HUES64 (cell line): ENCODE results near the gene FBXL2.
A peak's percentile ranks its signal among the peaks of the same experiment; 100 is the strongest.

Experiments used
- H3K27ac ChIP-seq: 2 replicates; pipeline ENCODE4 v1.7.0; 2013; ENCODE audit warnings: low read depth, low read length, inconsistent platforms
- H3K27me3 ChIP-seq: 2 replicates; pipeline ENCODE4 v1.6.1; 2013; ENCODE audit warnings: mild to moderate bottlenecking, low read length; ENCODE audit not compliant: insufficient read depth
- H3K36me3 ChIP-seq: 2 replicates; pipeline ENCODE4 v1.6.1; 2013; ENCODE audit warnings: mild to moderate bottlenecking, low read length; ENCODE audit not compliant: insufficient read depth
- H3K4me1 ChIP-seq: 2 replicates; pipeline ENCODE4 v1.6.1; 2013; ENCODE audit warnings: mild to moderate bottlenecking, low read length, moderate library complexity; ENCODE audit not compliant: insufficient read depth
- H3K4me3 ChIP-seq: 2 replicates; pipeline ENCODE4 v1.5.1; 2013; ENCODE audit warnings: mild to moderate bottlenecking, low read length, moderate library complexity
- H3K9ac ChIP-seq: 2 replicates; pipeline ENCODE4 v1.6.1; 2013; ENCODE audit warnings: mild to moderate bottlenecking, low read depth, low read length
- H3K9me3 ChIP-seq: 2 replicates; pipeline ENCODE4 v1.6.1; 2013; ENCODE audit warnings: low read depth, low read length; ENCODE audit not compliant: insufficient read depth
- WGBS: fragments of 150-250, 120-280 bp; methylation state at CpG from one replicate; pipeline ENCODE4 v1.1.7; 2013; ENCODE audit warnings: missing lambda C conversion rate; 5-methylcytosine and 5-hydroxymethylcytosine counted together

Gene FBXL2

GRCh38 chr3:33256249-33256648, 21.0 kb upstream of the FBXL2 start:
- Histone ChIP-seq H3K36me3 (no peaks in the 10 kb centered on the region), H3K4me1 (no peaks in the 10 kb centered on the region), H3K27me3 (no peaks in the 10 kb centered on the region), H3K9me3 (no peaks in the 10 kb centered on the region), H3K9ac (no peak overlapping the region), H3K27ac (no peak overlapping the region), H3K4me3 (no peak overlapping the region)
- 93% methylated on average over 2 of the region's 2 CpGs for WGBS

- Histone ChIP-seq H3K27me3 (no peaks in the 10 kb centered on the region), H3K4me3 (no peak overlapping the region), H3K27ac (no peak overlapping the region), H3K9me3 (no peaks in the 10 kb centered on the region), H3K36me3 (no peaks in the 10 kb centered on the region), H3K4me1 (no peaks in the 10 kb centered on the region), H3K9ac (no peak overlapping the region)
- WGBS: 92% methylated on average over 3 of the region's 5 CpGs
Observed at GRCh38 chr3:33260104-33260503, 17.1 kb upstream of the FBXL2 start.

- H3K4me1 ChIP-seq: no peaks in the 10 kb centered on the region
- no peaks in the 10 kb centered on the region for H3K36me3 ChIP-seq
- no peak overlapping the region for H3K27ac ChIP-seq
- H3K9ac ChIP-seq: no peak overlapping the region
- whole genome bisulfite sequencing: 97% methylated on average over 3 of the region's 3 CpGs
- no peaks in the 10 kb centered on the region for H3K27me3 ChIP-seq
- H3K4me3 ChIP-seq: no peak overlapping the region
- H3K9me3 ChIP-seq: peaks cover 35% of the 10 kb centered on the region
Observed at GRCh38 chr3:33269385-33269784, 7.9 kb upstream of the FBXL2 start.

- Histone ChIP-seq H3K27me3 (no peaks in the 10 kb centered on the region), H3K4me1 (no peaks in the 10 kb centered on the region), H3K9me3 (peaks cover 31% of the 10 kb centered on the region), H3K9ac (no peak overlapping the region), H3K27ac (no peak overlapping the region), H3K36me3 (no peaks in the 10 kb centered on the region), H3K4me3 (no peak overlapping the region)
- WGBS: 96% methylated on average over 4 of the region's 4 CpGs
Observed at GRCh38 chr3:33271324-33271723, 5.9 kb upstream of the FBXL2 start.

GRCh38 chr3:33273628-33274027, 3.6 kb upstream of the FBXL2 start:
- no peaks in the 10 kb centered on the region for H3K36me3 ChIP-seq
- no peak overlapping the region for H3K9ac ChIP-seq
- no peak overlapping the region for H3K4me3 ChIP-seq
- H3K27ac ChIP-seq: no peak overlapping the region
- no peaks in the 10 kb centered on the region for H3K27me3 ChIP-seq
- H3K9me3 ChIP-seq: peaks cover 16% of the 10 kb centered on the region
- 87% methylated on average over 3 of the region's 3 CpGs for WGBS
- peaks cover 3% of the 10 kb centered on the region; the same call in 1 of the 2 replicates for H3K4me1 ChIP-seq

- WGBS: 16% methylated on average over 11 of the region's 11 CpGs
- Histone ChIP-seq H3K4me3 (peak overlapping the region; percentile 70), H3K4me1 (peaks cover 3% of the 10 kb centered on the region), H3K9ac (no peak overlapping the region), H3K27ac (no peak overlapping the region), H3K36me3 (no peaks in the 10 kb centered on the region), H3K9me3 (no peaks in the 10 kb centered on the region), H3K27me3 (no peaks in the 10 kb centered on the region)
Observed at GRCh38 chr3:33278163-33278562, 921 bp downstream of the FBXL2 start.

- Histone ChIP-seq H3K27ac (no peak overlapping the region), H3K9me3 (peaks cover 14% of the 10 kb centered on the region), H3K27me3 (no peaks in the 10 kb centered on the region), H3K4me1 (no peaks in the 10 kb centered on the region; the same call in 1 of the 2 replicates), H3K36me3 (no peaks in the 10 kb centered on the region), H3K4me3 (no peak overlapping the region), H3K9ac (no peak overlapping the region)
- 82% methylated on average over 1 of the region's 1 CpG for WGBS
Observed at GRCh38 chr3:33287672-33288282, 10.5 kb downstream of the FBXL2 start.

GRCh38 chr3:33299395-33300081, 22.3 kb downstream of the FBXL2 start:
- H3K4me1 ChIP-seq: no peaks in the 10 kb centered on the region
- no peak overlapping the region for H3K27ac ChIP-seq
- no peaks in the 10 kb centered on the region for H3K27me3 ChIP-seq
- H3K36me3 ChIP-seq: no peaks in the 10 kb centered on the region
- no peak overlapping the region for H3K4me3 ChIP-seq
- H3K9ac ChIP-seq: no peak overlapping the region
- WGBS: 94% methylated on average over 3 of the region's 3 CpGs
- no peaks in the 10 kb centered on the region for H3K9me3 ChIP-seq

- Histone ChIP-seq H3K9ac (no peak overlapping the region), H3K4me1 (peaks cover 13% of the 10 kb centered on the region; the same call in 1 of the 2 replicates), H3K9me3 (0 out of 2 replicates have a peak, but pooled peaks cover 3% of the 10 kb centered on the region), H3K27me3 (no peaks in the 10 kb centered on the region), H3K4me3 (no peak overlapping the region), H3K36me3 (no peaks in the 10 kb centered on the region), H3K27ac (no peak overlapping the region)
- 100% methylated on average over 1 of the region's 2 CpGs for WGBS
Observed at GRCh38 chr3:33312361-33312760, 35.1 kb downstream of the FBXL2 start.

GRCh38 chr3:33313331-33313730, 36.1 kb downstream of the FBXL2 start:
- Histone ChIP-seq H3K36me3 (no peaks in the 10 kb centered on the region), H3K4me1 (peaks cover 23% of the 10 kb centered on the region; the same call in 1 of the 2 replicates), H3K4me3 (no peak overlapping the region), H3K27me3 (no peaks in the 10 kb centered on the region), H3K27ac (no peak overlapping the region), H3K9ac (no peak overlapping the region), H3K9me3 (0 out of 2 replicates have a peak, but pooled peaks cover 3% of the 10 kb centered on the region)

- no peak overlapping the region for H3K27ac ChIP-seq
- H3K27me3 ChIP-seq: no peaks in the 10 kb centered on the region
- 0 out of 2 replicates have a peak overlapping the region, but pooled peaks have one; percentile 15 for H3K9ac ChIP-seq
- H3K9me3 ChIP-seq: 0 out of 2 replicates have a peak, but pooled peaks cover 3% of the 10 kb centered on the region
- H3K4me3 ChIP-seq: no peak overlapping the region
- H3K4me1 ChIP-seq: peaks cover 25% of the 10 kb centered on the region; the same call in 1 of the 2 replicates
- H3K36me3 ChIP-seq: no peaks in the 10 kb centered on the region
Observed at GRCh38 chr3:33314993-33315392, 37.8 kb downstream of the FBXL2 start.
